GM19397 (cell line): ENCODE measurements around the gene AGAP1.

Source experiments
- ATAC-seq: cut with Tn5 transposase; IDR thresholded peaks from one replicate; pipeline ENCODE4 v1.9.1; 2021; ENCODE audit warnings: mild to moderate bottlenecking, moderate library complexity; ENCODE audit not compliant: unreplicated experiment

AGAP1 gene

GRCh38 chr2:235493775-235494715 is at the start of gene AGAP1:
AGAP1 (plus strand) TSS chr2:235494043.
- peak; percentile 63 for ATAC-seq

- no peak for ATAC-seq
These were observed 49.7 kb upstream of the AGAP1 start for GRCh38 chr2:235444101-235444597.

- ATAC-seq, result no peak
These were observed 48.7 kb upstream of the AGAP1 start for GRCh38 chr2:235445116-235445515.

- no peak for ATAC-seq
These were observed 47.8 kb upstream of the AGAP1 start for GRCh38 chr2:235446082-235446481.

- ATAC-seq, result no peak
These were observed 46.6 kb upstream of the AGAP1 start for GRCh38 chr2:235447210-235447609.

- ATAC-seq, result no peak
These were observed 44.3 kb upstream of the AGAP1 start for GRCh38 chr2:235449568-235449967.

- no peak for ATAC-seq
These were observed 40.2 kb upstream of the AGAP1 start for GRCh38 chr2:235453605-235454151.

- no peak for ATAC-seq
These were observed 35.0 kb upstream of the AGAP1 start for GRCh38 chr2:235458839-235459273.

GRCh38 chr2:235460548-235461047 is 33.2 kb upstream of the AGAP1 start:
- no peak for ATAC-seq

- no peak for ATAC-seq
These were observed 32.0 kb upstream of the AGAP1 start for GRCh38 chr2:235461763-235462414.

GRCh38 chr2:235462415-235462790 is 31.4 kb upstream of the AGAP1 start:
- ATAC-seq, result no peak

GRCh38 chr2:235463893-235464292 is 29.9 kb upstream of the AGAP1 start:
- ATAC-seq, result no peak

- ATAC-seq, result no peak
These were observed 26.3 kb upstream of the AGAP1 start for GRCh38 chr2:235467588-235467987.

GRCh38 chr2:235468978-235469655 is 24.7 kb upstream of the AGAP1 start:
- ATAC-seq, result no peak

- no peak for ATAC-seq
These were observed 22.6 kb upstream of the AGAP1 start for GRCh38 chr2:235471186-235471747.

GRCh38 chr2:235472443-235472842 is 21.4 kb upstream of the AGAP1 start:
- ATAC-seq, result no peak

GRCh38 chr2:235478609-235479008 is 15.2 kb upstream of the AGAP1 start:
- ATAC-seq, result no peak

GRCh38 chr2:235479604-235480003 is 14.2 kb upstream of the AGAP1 start:
- ATAC-seq, result no peak

GRCh38 chr2:235480614-235481013 is 13.2 kb upstream of the AGAP1 start:
- no peak for ATAC-seq

- ATAC-seq, result no peak
These were observed 10.5 kb upstream of the AGAP1 start for GRCh38 chr2:235483313-235483712.

- ATAC-seq, result no peak
These were observed 8.5 kb upstream of the AGAP1 start for GRCh38 chr2:235485362-235485761.
